Stimulated activated effector memory CD8-positive, alpha-beta T cell treated with anti-CD3 and anti-CD28 coated beads, Interleukin-12 subunit alpha, Interleukin-12 subunit beta, amount 100 ng/mL, for 72 hours (primary cell): ENCODE data around the gene SERHL2.
A peak's percentile ranks its signal among the peaks of the same experiment; 100 is the strongest.
"Not testable (repeated sequence)": the region's sequence is repeated elsewhere in the genome, so short reads cannot be mapped to it uniquely, and the experiment has no call there.

Experiments
- ATAC-seq: fragments of 150-1000 bp; cut with Tn5 transposase; 2 replicates; pipeline ENCODE4 v1.10.0; 2021
- DNase-seq, 2 donors: peaks; one replicate each; pipeline ENCODE4 v3.0.0; 2021 to 2022; ENCODE audit warnings: low spot score in 2 of 2
- H3K27ac Mint-ChIP-seq: one replicate; pipeline ENCODE4 v1.8.0; 2022; ENCODE audit warnings: mild to moderate bottlenecking, mixed read lengths
- H3K36me3 Mint-ChIP-seq: one replicate; pipeline ENCODE4 v1.8.0; 2022; ENCODE audit warnings: mild to moderate bottlenecking, mixed read lengths
- H3K4me1 Mint-ChIP-seq: one replicate; pipeline ENCODE4 v1.8.0; 2022; ENCODE audit warnings: mixed read lengths
- H3K4me3 Mint-ChIP-seq: one replicate; pipeline ENCODE4 v1.8.0; 2022; ENCODE audit warnings: mild to moderate bottlenecking, mixed read lengths
- H3K9me3 Mint-ChIP-seq: one replicate; pipeline ENCODE4 v1.8.0; 2022; ENCODE audit warnings: mixed read lengths

Gene SERHL2

GRCh38 chr22:42553475-42554361, at the start of gene SERHL2:
SERHL2 (plus strand) TSS chr22:42553956; CDS start chr22:42554021, 65 bp downstream.
- Mint-ChIP-seq H3K4me3 (peak within 1 kb of the TSS; percentile 76), H3K4me1 (peaks cover 20% of the 10 kb centered on the region), H3K9me3 (no peaks in the 10 kb centered on the region), H3K27ac (peak within 1 kb of the TSS; percentile 81), H3K36me3 (no peaks in the 10 kb centered on the region)
- ATAC-seq = peak; percentile 95
- peak; percentile 78 to 88 for DNase-seq

- not testable (repeated sequence) for H3K9me3 Mint-ChIP-seq, ATAC-seq, H3K4me3 Mint-ChIP-seq, H3K4me1 Mint-ChIP-seq, DNase-seq
- peak overlapping the region; percentile 45 for H3K27ac Mint-ChIP-seq
- peaks cover 15% of the 10 kb centered on the region for H3K36me3 Mint-ChIP-seq
Observed at GRCh38 chr22:42508327-42508974, 45.3 kb upstream of the SERHL2 start.

GRCh38 chr22:42508975-42509364, 44.8 kb upstream of the SERHL2 start:
- not testable (repeated sequence) for DNase-seq, ATAC-seq, H3K9me3 Mint-ChIP-seq, H3K4me1 Mint-ChIP-seq, H3K4me3 Mint-ChIP-seq
- Mint-ChIP-seq H3K36me3 (peaks cover 17% of the 10 kb centered on the region), H3K27ac (peak overlapping the region; percentile 45)

GRCh38 chr22:42509548-42509947, 44.2 kb upstream of the SERHL2 start:
- Mint-ChIP-seq H3K9me3 (no peaks in the 10 kb centered on the region), H3K27ac (peak overlapping the region; percentile 45), H3K36me3 (peaks cover 22% of the 10 kb centered on the region), H3K4me1 (no peaks in the 10 kb centered on the region), H3K4me3 (no peak overlapping the region)
- DNase-seq = no peak
- ATAC-seq = no peak

GRCh38 chr22:42511401-42511891, 42.3 kb upstream of the SERHL2 start:
- Mint-ChIP-seq H3K9me3 (no peaks in the 10 kb centered on the region), H3K4me3 (no peak overlapping the region), H3K4me1 (no peaks in the 10 kb centered on the region), H3K27ac (peak overlapping the region; percentile 81), H3K36me3 (peaks cover 35% of the 10 kb centered on the region)
- ATAC-seq (no peak), DNase-seq (no peak)

- H3K4me1 Mint-ChIP-seq, ATAC-seq, DNase-seq, H3K4me3 Mint-ChIP-seq, H3K27ac Mint-ChIP-seq, H3K9me3 Mint-ChIP-seq: not testable (repeated sequence)
- H3K36me3 Mint-ChIP-seq = peaks cover 45% of the 10 kb centered on the region
Observed at GRCh38 chr22:42512273-42512990, 41.3 kb upstream of the SERHL2 start.

- not testable (repeated sequence) for H3K4me3 Mint-ChIP-seq
Observed at GRCh38 chr22:42514331-42514730, 39.4 kb upstream of the SERHL2 start.

GRCh38 chr22:42515304-42515703, 38.5 kb upstream of the SERHL2 start:
- not testable (repeated sequence) for H3K9me3 Mint-ChIP-seq, ATAC-seq, DNase-seq, H3K4me3 Mint-ChIP-seq
- H3K4me1 Mint-ChIP-seq = peaks cover 13% of the 10 kb centered on the region
- H3K27ac Mint-ChIP-seq = peak overlapping the region; percentile 56
- peaks cover 65% of the 10 kb centered on the region for H3K36me3 Mint-ChIP-seq

More at GRCh38 chr22:42514331-42514730, 39.4 kb upstream of the SERHL2 start:
- not testable (repeated sequence) for H3K9me3 Mint-ChIP-seq, H3K27ac Mint-ChIP-seq, H3K4me1 Mint-ChIP-seq, ATAC-seq, DNase-seq
- H3K36me3 Mint-ChIP-seq = peaks cover 64% of the 10 kb centered on the region

- H3K27ac Mint-ChIP-seq = no peak overlapping the region
- ATAC-seq = no peak
Observed at GRCh38 chr22:42515896-42516295, 37.9 kb upstream of the SERHL2 start.

GRCh38 chr22:42517103-42517502, 36.7 kb upstream of the SERHL2 start:
- peaks cover 58% of the 10 kb centered on the region for H3K36me3 Mint-ChIP-seq
- H3K27ac Mint-ChIP-seq, DNase-seq, ATAC-seq, H3K4me3 Mint-ChIP-seq, H3K9me3 Mint-ChIP-seq: not testable (repeated sequence)
- peaks cover 20% of the 10 kb centered on the region for H3K4me1 Mint-ChIP-seq

More at GRCh38 chr22:42515896-42516295, 37.9 kb upstream of the SERHL2 start:
- H3K36me3 Mint-ChIP-seq = peaks cover 63% of the 10 kb centered on the region
- peaks cover 16% of the 10 kb centered on the region for H3K4me1 Mint-ChIP-seq
- H3K9me3 Mint-ChIP-seq = no peaks in the 10 kb centered on the region
- no peak for DNase-seq
- no peak overlapping the region for H3K4me3 Mint-ChIP-seq

- not testable (repeated sequence) for DNase-seq, H3K9me3 Mint-ChIP-seq
- peaks cover 20% of the 10 kb centered on the region for H3K4me1 Mint-ChIP-seq
- peak; percentile 27 for ATAC-seq
- H3K36me3 Mint-ChIP-seq = peaks cover 49% of the 10 kb centered on the region
- peak overlapping the region; percentile 95 for H3K27ac Mint-ChIP-seq
- peak overlapping the region; percentile 94 for H3K4me3 Mint-ChIP-seq
Observed at GRCh38 chr22:42518638-42519524, 34.9 kb upstream of the SERHL2 start.

- ATAC-seq (peak; percentile 91), DNase-seq (peak; percentile 70 to 85)
- H3K36me3 Mint-ChIP-seq = peaks cover 44% of the 10 kb centered on the region
- H3K4me1 Mint-ChIP-seq = peaks cover 20% of the 10 kb centered on the region
- H3K9me3 Mint-ChIP-seq = no peaks in the 10 kb centered on the region
- peak within 1 kb of the TSS; percentile 95 for H3K27ac Mint-ChIP-seq
- peak within 1 kb of the TSS; percentile 94 for H3K4me3 Mint-ChIP-seq
Observed at GRCh38 chr22:42519525-42520401, 34.0 kb upstream of the SERHL2 start, which contains the start of gene RRP7A. RRP7A (minus strand) TSS chr22:42519796; CDS start chr22:42519786, 10 bp downstream.

- Mint-ChIP-seq H3K4me3 (no peak overlapping the region), H3K27ac (peak overlapping the region; percentile 16), H3K36me3 (peaks cover 32% of the 10 kb centered on the region), H3K9me3 (no peaks in the 10 kb centered on the region), H3K4me1 (peaks cover 20% of the 10 kb centered on the region)
- ATAC-seq (no peak), DNase-seq (no peak)
Observed at GRCh38 chr22:42521228-42521546, 32.6 kb upstream of the SERHL2 start.
